Amygdala (tissue), 56 donors: ENCODE measurements around the gene RHOU.

Experiments used
- DNase-seq, 56 donors: peaks; one replicate each; lab custom pipeline; 2025; lab: John Stamatoyannopoulos, UW

Gene RHOU

DNA sequence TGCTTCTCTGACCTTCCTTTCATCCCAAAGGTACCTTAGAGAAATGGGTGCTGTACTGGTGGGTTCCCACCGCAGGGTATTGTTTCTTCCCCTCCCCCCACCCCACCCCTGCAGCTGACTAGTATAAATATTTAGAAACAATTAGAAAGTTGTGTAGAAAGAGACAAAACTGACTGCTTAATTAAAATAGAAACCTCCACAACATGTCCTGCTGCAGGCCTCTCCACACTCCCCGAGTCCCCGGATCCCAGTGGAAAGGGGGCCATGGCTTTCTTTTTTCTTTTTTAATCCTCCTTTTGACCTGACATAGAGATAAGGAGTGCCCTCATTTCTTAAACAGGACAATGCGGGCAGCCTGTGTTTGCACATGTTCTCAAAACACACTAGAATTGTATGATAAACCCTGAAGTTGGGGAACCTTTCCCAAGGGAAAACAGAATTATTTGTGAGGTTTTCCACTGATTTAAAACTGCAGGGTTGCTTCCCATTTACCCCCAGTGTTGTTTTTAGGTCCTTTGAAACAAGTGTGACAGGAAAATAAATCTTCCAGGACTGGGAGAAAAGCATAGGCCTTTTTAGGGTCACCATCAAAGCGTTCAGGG lies 1.7 kb downstream of the RHOU start:
- DNase-seq, result no peak

DNA sequence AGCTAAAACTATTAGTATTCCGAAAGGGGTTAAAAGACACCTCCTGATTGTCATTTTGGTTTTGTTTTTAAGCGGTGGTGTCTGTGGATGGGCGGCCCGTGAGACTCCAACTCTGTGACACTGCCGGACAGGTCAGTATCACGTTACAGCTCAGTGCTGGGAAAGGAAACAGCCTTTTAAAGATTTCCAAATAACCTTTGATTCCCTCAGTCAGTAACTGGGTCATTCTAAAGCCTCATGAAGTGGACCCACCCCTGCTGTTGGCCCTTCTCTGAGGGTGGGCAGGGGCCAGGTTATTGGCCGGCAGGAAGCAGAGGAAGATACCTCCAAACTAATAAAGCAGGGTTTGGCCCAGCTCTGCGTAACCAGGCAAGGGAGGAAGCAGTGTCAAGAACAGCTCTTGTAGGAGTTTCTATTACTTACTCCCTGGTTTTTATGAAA lies 2.3 kb downstream of the RHOU start:
- peak in 1 of 56 donors; percentile 24 for DNase-seq

DNA sequence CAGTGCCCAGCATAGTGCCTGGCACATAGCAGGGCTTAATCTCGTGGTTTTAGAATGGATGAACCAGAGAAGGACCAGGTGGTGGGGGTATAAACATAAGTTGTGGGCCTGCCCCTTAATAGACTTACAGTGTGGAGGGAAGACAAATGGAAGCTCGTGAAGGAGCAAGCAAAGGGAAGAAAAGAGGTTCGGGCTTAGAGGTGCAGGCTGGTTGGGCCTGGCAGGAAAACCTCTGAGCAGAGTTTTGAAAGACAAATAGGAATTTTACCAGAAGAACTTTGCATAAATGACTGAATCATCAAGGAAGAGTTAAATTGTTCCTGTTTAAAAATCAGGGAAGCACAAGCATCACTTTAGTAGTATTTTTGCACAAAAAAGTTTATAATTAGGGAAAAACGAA lies 4.5 kb downstream of the RHOU start:
- no peak for DNase-seq

DNA sequence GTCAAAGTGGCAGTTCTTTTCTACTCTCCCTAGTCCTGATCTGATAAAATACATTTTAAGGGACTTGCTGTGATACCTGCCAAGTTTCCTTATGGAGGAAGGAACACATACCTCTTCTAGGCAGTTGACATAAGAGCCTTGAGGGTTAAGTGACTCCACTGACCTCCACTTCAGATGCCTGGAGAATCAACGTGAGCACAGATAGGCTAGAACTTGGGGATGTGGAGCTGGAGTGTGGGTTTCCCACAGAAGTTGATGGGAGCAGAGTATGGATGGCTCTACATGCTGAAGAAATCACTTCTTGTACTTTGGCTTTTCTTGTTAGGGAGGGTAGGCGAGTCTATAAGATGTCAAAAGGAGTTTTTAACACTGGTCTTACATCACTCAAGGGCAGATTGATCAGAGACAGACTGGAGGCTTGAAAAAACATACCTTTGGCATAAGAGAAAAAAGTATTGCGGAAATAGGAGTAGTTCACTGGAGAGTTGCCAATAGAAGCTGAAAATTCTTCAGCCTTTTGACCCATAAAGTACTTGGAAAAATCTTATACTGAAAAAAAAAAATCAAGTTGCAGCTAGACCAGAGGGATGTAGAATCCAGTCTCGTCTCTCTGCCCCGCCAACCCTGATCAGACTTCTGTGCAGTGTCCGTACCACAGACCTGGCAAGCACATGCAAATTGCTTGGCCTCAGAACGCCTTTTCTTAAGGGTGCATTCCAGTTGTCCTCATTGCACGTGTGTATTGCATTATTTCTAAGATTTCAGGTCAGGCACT lies 5.5 kb downstream of the RHOU start:
- DNase-seq, result no peak

DNA sequence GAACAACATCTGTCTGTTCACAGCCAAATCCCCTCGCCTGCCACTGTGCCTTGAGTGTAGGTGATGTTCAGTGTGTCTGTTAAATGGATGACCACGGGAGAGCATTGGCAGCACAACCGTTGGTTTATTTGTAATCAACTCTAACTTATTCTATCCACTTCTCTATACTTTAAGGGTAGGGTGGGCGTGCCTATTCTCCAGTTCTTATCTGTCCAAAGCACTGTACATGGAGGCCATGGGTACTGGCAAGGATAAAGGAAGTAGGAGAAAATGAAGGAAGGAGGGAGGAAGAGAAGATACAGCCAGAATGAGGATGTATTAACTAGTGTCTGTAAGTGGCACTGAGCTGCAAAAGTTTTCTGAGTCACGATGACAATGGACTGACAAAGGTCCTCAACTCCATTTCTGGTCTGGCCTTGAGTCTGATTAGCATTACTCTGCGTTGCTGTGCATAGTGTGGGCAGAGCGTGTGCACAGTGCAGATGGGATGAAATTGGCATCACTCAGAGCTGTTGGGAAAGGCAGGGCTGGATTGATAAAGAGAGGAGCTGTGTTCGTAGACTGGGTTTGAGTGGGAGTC lies 7.1 kb downstream of the RHOU start:
- peak in 1 of 56 donors; percentile 23 for DNase-seq

DNA sequence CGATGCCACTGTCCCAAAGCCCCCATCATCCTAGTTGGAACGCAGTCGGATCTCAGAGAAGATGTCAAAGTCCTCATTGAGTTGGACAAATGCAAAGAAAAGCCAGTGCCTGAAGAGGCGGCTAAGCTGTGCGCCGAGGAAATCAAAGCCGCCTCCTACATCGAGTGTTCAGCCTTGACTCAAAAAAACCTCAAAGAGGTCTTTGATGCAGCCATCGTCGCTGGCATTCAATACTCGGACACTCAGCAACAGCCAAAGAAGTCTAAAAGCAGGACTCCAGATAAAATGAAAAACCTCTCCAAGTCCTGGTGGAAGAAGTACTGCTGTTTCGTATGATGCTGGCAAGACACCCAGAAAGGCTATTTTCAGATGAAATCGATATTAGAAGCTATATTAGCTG lies 8.1 kb downstream of the RHOU start:
- DNase-seq, result peak in 8 of 56 donors; percentile 5 to 55 (median 38)

DNA sequence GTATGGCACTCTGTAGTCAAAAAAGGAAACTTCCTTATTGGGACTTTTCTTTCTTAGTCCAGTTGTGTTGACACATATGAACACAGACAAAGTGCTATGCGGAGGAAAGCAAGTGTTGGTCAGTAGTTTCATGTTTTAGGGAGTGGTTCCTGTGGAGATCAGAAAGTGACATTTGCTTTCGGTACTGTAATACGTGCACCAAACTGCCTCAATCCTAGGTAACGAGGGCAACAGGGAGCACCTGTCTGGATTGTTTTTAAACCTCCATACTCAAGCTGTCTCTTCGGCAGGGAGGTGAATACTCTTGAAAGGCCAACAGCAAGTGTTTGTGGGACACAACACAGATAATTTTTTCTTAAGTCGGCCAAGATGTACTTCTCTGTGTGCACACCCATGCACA lies 9.1 kb downstream of the RHOU start:
- no peak for DNase-seq

DNA sequence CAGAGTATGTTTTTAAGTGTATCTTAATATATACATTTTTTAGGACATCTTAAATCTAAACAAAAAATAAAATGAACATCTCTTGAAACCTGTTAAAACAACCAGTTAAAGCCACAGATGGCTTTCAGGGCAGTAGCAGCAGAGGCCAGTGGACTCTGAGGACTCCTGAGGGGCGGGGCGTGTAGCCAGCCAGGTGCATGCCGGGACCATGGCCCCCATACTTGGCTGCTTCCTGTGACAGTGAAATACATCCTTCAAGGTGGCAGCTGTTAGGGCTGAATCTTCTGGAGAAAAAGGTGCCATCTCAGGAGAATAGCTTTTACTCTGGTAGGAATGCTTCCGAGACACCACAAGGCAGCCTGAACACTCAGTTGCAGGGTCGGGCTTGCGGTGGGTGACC lies 9.6 kb downstream of the RHOU start:
- no peak for DNase-seq

DNA sequence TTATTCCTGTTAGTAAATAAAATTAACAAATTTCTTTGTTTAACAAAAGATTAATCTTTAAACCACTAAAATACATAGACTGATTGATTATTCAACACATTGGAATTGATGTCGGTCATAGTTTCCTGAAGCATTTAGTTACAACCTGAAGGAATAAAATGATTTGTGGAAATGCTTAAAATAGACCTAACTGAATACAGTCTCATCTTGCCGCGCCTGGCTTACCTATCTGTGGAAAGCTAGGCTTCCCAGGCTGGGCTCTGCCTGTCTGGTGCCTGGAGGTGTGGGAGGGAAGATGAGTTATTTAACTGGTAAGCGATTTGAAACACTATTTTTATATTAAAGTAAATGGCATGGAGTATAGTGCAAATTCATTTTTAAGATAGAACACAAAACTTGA lies 10.2 kb downstream of the RHOU start:
- peak in 1 of 56 donors; percentile 40 for DNase-seq

DNA sequence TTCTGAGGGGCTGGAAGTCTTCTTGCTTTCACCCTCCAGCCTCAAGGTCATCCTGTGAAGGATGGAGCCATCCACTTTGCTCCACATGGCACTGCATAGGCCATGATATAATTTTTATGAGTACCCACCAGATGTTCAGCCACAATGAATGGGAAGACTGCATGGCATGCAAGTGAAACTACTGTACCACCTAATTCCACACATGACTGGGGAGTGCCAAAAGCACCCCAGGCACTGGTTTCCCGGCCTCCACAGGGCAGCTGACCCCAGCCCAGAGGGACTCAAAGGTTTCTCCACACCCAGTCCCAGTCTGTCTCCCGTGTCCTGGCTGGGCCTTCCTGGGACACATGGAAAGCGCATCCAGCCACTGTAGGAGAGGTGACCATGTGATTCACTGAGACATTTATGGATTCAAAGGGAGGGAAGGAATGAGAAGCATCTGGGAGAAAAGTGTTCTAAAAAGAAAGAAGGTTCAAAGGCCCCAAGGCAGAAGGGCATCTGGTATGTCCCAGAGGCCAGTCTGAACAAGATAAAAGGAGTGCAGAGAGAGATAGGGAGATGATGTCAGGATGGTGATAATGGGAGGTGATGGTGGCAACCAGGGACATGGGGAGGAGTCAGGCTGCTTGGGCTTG lies 12.1 kb downstream of the RHOU start:
- no peak for DNase-seq

DNA sequence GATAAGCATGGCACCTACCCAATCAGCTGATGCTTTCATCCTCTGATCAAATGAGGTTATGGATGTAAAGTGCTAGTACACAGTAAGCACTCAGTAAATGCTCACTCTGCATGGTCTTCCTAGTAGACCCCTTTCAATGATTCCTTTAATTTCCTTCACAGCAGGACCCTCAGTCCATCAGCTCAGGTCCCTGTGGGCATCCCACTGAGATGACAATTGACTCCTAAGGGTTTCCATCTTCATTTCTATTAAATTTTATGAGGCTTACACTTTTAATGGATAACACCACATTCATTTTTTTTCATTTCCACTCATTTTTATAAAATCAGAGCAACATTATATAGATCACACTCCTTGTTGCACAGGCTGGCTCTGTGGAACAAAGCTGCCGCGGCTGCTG lies 12.8 kb downstream of the RHOU start:
- no peak for DNase-seq

DNA sequence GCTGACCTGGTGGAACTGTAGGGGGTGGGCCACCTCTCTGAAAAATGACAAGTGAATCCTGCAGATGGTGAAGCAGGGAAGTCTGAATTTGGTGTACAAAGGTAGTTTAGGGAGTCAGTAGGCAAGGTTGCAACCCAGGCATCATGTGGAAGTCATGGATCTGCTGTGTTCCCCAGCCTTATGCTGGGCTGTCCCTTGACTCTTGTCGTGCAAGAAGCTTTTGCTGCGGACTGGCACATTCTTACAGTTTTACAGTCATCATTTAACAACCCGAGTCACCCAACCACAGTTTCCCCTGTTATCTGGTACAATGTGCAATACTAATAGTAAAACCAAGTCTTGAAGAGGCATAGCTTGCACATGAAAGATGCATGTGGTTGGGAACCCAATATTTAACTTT lies 13.2 kb downstream of the RHOU start:
- DNase-seq, result no peak

DNA sequence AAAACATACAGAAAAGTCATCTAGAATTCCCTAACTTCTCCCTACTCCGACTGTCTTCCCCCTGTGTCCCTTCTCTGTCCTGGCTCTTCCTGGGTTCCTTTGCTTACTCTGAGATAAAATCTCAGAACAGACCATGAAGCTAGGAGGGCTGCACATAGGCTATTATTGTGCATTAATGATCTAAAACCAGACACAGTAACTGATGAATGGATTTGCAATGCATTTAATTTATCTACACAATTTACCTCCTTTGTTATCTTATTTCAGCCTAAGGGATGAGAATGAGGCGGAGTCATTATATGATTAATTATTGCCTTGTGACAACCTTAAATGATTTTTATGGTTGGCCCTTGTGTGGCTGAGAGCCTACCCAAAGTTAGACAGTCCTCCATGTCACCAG lies 14.5 kb downstream of the RHOU start:
- no peak for DNase-seq

DNA sequence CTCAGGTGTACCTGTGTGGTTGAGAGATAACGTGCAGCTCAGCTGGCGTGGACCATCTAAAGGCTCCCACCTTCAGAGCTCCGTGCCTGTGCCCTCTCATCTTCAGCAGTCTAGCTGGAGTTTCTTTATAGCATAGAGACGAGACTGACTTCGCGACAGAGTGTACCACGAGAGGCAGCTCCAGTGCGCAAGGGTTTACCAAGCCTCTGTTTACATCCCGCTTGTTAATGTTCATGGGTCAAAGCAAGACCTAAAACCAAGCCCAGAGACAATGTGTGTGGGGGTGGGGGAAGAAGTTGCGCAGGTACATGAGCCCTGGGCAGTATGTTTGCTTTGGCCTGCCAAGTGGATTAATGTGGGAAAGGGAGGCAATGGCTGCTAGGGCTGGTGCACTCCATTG lies 15.6 kb downstream of the RHOU start:
- no peak for DNase-seq

DNA sequence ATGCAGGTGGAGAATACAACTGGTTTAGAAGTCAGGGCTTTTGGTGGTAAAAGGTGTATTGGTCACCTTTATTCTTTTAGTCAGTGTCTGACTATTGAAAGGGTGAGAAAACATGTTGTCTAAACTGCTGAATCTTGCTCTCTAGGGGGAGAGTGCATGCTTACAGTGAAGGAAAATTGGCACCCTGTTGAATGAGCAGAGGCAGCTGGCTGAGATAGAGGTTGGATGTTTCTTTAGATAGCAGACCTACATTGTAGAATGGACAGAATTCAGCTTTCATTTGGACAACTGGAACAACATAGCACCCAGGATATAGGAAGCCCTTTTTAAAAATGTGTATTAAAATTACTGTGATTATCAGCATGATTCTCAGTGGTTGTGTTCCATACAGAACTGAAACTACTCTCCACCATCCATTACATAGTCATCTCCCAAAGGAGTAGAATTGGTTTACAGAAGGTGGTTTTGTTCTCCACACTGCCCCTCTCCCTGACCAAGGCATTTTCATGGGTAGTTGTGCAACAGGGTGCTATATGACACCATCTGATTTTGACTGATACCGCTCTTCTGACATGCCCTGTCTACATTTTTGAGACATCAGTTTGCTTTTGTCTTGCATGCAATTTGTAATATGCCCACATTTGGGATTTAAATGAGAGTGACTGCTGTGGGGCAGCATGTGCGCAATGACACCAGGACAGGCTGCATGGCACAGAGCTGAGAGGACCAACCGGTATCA lies 16.2 kb downstream of the RHOU start:
- no peak for DNase-seq

DNA sequence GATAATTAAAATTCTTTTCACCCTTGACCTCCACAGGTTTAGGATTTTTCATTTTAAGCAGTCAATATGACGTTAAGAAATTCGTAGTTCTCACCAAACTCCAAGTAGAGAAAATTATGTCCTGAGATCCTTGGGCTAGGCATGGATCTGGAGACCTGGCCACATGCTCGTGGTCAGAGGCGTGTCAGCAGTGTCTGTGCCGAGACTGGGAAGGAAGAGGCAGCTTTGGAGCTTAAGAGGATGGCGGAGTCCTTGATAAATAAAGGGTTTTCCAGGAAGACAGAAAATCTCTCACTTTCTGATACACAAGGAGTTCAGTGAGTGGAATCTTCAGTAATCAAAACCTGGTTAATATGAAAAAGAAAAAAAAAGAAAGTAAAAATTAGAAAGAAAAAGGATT lies 17.0 kb downstream of the RHOU start:
- DNase-seq, result no peak

DNA sequence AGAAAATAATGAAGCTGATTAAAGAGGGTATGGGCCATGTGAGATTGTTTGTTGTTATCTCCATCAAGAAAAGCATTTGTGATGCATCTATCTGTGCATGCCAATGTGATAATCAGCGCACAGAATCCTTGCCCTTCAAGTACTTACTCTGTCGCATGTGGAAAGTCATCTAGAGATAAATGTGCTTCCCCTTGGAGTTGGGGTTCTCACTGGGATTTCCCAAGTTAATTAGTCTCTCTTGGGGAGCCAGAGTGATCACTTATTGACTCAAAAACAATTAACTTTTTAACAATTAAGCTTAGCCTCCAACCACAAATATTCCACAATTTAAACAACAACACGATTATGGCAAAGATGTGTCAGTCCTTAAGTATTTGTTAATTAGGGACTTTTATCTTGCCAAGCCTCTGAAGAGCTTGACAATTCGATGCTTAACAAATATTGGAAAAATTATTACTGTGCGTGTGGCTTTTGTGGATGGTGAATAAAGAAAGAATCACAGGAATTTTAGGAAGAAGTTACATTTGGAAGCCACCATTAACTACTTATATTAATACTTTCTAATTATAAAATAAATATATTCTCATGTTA lies 17.5 kb downstream of the RHOU start:
- no peak for DNase-seq

DNA sequence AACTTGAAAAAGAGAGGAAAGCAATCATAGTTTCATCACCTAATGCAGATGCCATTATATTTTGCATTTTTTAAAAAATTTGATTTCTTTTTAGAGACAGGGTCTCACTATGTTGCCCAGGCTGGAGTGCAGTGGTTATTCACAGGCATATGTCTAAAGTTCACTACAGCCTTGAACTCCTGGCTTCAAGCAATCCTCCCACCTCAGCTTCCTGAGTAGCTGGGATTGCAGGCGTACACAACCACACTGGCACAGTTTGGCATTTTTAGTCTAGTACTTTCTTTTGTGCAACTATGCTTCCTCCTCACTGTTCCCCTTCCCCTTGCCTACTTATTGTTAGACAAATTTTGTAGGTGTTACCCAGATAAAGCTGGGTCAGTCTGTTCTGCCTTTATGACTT lies 18.0 kb downstream of the RHOU start:
- DNase-seq, result no peak

DNA sequence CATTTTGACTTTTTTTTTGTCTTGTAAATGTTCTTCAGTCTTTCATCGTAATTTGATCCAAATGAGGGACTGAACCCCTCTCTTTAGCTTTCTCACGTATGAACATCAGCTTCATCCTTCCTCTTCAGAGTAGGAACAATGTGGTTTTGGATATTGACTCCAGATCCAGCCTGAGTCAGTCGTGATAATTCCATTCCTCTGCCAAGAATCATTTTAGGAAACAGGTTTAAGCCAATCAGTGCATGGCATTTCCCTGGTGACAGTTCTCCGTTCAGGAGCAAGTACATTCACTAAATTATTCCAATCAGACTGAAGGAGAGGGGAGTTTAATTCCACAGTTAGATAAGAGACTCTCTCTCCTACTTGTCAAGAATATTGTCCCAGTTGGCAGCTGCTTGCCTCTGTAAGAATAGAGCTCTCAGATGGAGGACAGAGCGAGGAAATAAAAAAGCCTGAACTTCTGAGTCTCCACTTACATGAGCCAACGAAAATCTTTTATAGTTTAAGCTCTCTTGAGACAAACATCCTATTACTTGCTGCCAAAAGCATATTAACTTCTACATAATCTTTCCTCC lies 18.6 kb downstream of the RHOU start:
- no peak for DNase-seq

DNA sequence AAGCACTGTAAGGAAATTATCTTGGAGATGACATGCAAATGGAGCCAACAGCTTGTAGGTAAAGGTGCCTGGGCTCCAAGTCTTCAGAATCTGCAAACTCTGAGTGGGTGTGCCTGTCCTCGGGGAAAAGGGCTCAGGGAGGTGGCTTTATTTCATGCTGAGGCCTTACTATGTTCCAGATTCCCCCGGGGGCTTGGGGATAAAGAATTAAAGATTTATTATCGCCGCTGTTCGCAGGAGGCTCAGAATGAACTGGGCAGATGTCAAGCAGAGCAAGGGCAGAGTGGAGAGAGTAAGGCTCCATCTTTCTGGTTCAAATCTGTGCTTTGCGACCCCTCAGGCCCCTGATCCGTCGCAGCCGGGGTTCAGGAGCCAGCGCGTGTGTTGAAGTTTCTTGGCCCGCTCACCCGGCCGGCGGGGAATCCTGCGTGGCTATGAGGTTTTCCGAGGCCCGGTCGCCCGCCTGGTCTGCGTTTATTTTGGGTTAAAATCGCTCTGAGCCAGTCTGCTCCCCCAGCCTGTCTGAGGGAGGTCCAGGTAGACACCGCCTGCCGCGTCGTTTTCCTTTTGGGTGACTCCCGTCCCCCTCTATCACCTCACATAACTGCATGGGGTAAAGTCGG lies 19.5 kb downstream of the RHOU start:
- no peak for DNase-seq
